ENCODE measurements around the gene ARHGAP9.
"Not testable (repeated sequence)": the region's sequence is repeated elsewhere in the genome, so short reads cannot be mapped to it uniquely, and the experiment has no call there.

The ARHGAP9 gene

GRCh38 chr12:57456737-57457490, 22.8 kb downstream of the ARHGAP9 start:
- no peak for DNase-seq (ENCODE audit: low read depth)

GRCh38 chr12:57456145-57456700, 23.4 kb downstream of the ARHGAP9 start:
- no peak for DNase-seq (ENCODE audit: low read depth)

GRCh38 chr12:57455374-57456144, 24.1 kb downstream of the ARHGAP9 start:
- DNase-seq (ENCODE audit: low read depth): no peak

- no peak for DNase-seq (ENCODE audit: low read depth)
Observed at GRCh38 chr12:57454566-57455373, 24.9 kb downstream of the ARHGAP9 start, which contains the start of gene INHBE. Gene INHBE, plus strand, starts transcription at chr12:57455307. Its CDS starts 230 bp downstream, at chr12:57455537.

- no peak for DNase-seq (ENCODE audit: low read depth)
Observed at GRCh38 chr12:57454213-57454565, 25.5 kb downstream of the ARHGAP9 start.

GRCh38 chr12:57452937-57453509, 26.6 kb downstream of the ARHGAP9 start:
- DNase-seq (ENCODE audit: low read depth): no peak

GRCh38 chr12:57452181-57452936, 27.3 kb downstream of the ARHGAP9 start:
- DNase-seq (ENCODE audit: low read depth): no peak

GRCh38 chr12:57451233-57451778, 28.4 kb downstream of the ARHGAP9 start:
- DNase-seq (ENCODE audit: low read depth): no peak

GRCh38 chr12:57450057-57450456, 29.6 kb downstream of the ARHGAP9 start:
- DNase-seq (ENCODE audit: low read depth): no peak

- no peak for DNase-seq (ENCODE audit: low read depth)
Observed at GRCh38 chr12:57449375-57449774, 30.3 kb downstream of the ARHGAP9 start.

GRCh38 chr12:57448669-57449068, 31.0 kb downstream of the ARHGAP9 start:
- no peak for DNase-seq (ENCODE audit: low read depth)

- no peak for DNase-seq (ENCODE audit: low read depth)
Observed at GRCh38 chr12:57446292-57446960, 33.2 kb downstream of the ARHGAP9 start.

GRCh38 chr12:57444744-57445143, 34.9 kb downstream of the ARHGAP9 start:
- DNase-seq (ENCODE audit: low read depth): no peak

- not testable (repeated sequence) for DNase-seq (ENCODE audit: low read depth)
Observed at GRCh38 chr12:57444337-57444736, 35.3 kb downstream of the ARHGAP9 start.

GRCh38 chr12:57441846-57442427, 37.7 kb downstream of the ARHGAP9 start:
- DNase-seq (ENCODE audit: low read depth): no peak

GRCh38 chr12:57441393-57441792, 38.3 kb downstream of the ARHGAP9 start:
- not testable (repeated sequence) for DNase-seq (ENCODE audit: low read depth)

- DNase-seq (ENCODE audit: low read depth): no peak
Observed at GRCh38 chr12:57439762-57440266, 39.9 kb downstream of the ARHGAP9 start.

GRCh38 chr12:57438400-57438799, 41.3 kb downstream of the ARHGAP9 start:
- DNase-seq (ENCODE audit: low read depth): no peak

- no peak for DNase-seq (ENCODE audit: low read depth)
Observed at GRCh38 chr12:57435293-57435692, 44.4 kb downstream of the ARHGAP9 start.

Data from activated gamma-delta T cell treated with anti-CD3 and anti-CD28 coated beads, Interleukin-2, amount 50 U/mL, for 16 hours (primary cell).